WTC11 (cell line): Measurements from ENCODE around the gene ZNF586. TPM values are rescaled to one million over a fixed set of nuclear protein-coding genes. Genes with fewer than 3 reads are reported as not detected.
A peak's percentile ranks its signal among the peaks of the same experiment; 100 is the strongest.

Experiments used
- AFF4 ChIP-seq: sonication (generic); formaldehyde crosslinking; IDR thresholded peaks from 2 replicates; pipeline ENCODE4 v1.8.1; 2023; ENCODE audit warnings: mild to moderate bottlenecking, missing genetic modification reagents, borderline replicate concordance
- ATF1 ChIP-seq: sonication (generic); formaldehyde crosslinking; IDR thresholded peaks from 2 replicates; pipeline ENCODE4 v1.8.1; 2023; ENCODE audit warnings: mild to moderate bottlenecking, moderate library complexity, missing genetic modification reagents
- ATF2 ChIP-seq: sonication (generic); formaldehyde crosslinking; IDR thresholded peaks from 2 replicates; pipeline ENCODE4 v1.8.1; 2022; ENCODE audit warnings: low read depth, missing genetic modification reagents, borderline replicate concordance
- E2F4 ChIP-seq: sonication (generic); formaldehyde crosslinking; IDR thresholded peaks from 2 replicates; pipeline ENCODE4 v1.8.1; 2022; ENCODE audit warnings: low read depth, mild to moderate bottlenecking, moderate library complexity, missing genetic modification reagents, borderline replicate concordance
- E2F5 ChIP-seq: sonication (generic); formaldehyde crosslinking; IDR thresholded peaks from 2 replicates; pipeline ENCODE4 v1.8.1; 2022; ENCODE audit warnings: mild to moderate bottlenecking, moderate library complexity, missing genetic modification reagents
- ELF4 ChIP-seq: sonication (generic); formaldehyde crosslinking; IDR thresholded peaks from 2 replicates; pipeline ENCODE4 v1.8.1; 2022; ENCODE audit warnings: low read depth, mild to moderate bottlenecking, moderate library complexity, missing genetic modification reagents
- FOXJ3 ChIP-seq: sonication (generic); formaldehyde crosslinking; IDR thresholded peaks from 2 replicates; pipeline ENCODE4 v1.9.0; 2021; ENCODE audit warnings: missing genetic modification reagents, mild to moderate bottlenecking, borderline replicate concordance
- GRHL2 ChIP-seq: fragments of 250-450 bp; sonication (Bioruptor Pico); IDR thresholded peaks from 2 replicates; pipeline ENCODE4 v1.8.0; 2022; ENCODE audit warnings: mild to moderate bottlenecking, moderate library complexity; ENCODE audit not compliant: insufficient replicate concordance, severe bottlenecking
- GTF2I ChIP-seq: fragments of 250-450 bp; sonication (Bioruptor Pico); conservative IDR thresholded peaks from 2 replicates; pipeline ENCODE4 v1.4.0; 2021; ENCODE audit warnings: mild to moderate bottlenecking
- HMGXB4 ChIP-seq: sonication (generic); formaldehyde crosslinking; IDR thresholded peaks from 2 replicates; pipeline ENCODE4 v1.8.1; 2023; ENCODE audit warnings: mild to moderate bottlenecking, moderate library complexity, missing genetic modification reagents
- JAZF1 ChIP-seq: fragments of 250-450 bp; sonication (Bioruptor Pico); IDR thresholded peaks from 2 replicates; pipeline ENCODE4 v1.9.0; 2021; ENCODE audit warnings: moderate library complexity, mild to moderate bottlenecking, inconsistent platforms
- KAT7 ChIP-seq: sonication (generic); formaldehyde crosslinking; IDR thresholded peaks from 2 replicates; pipeline ENCODE4 v1.8.1; 2023; ENCODE audit warnings: missing genetic modification reagents, mild to moderate bottlenecking, borderline replicate concordance
- MLX ChIP-seq: sonication (generic); formaldehyde crosslinking; IDR thresholded peaks from 2 replicates; pipeline ENCODE4 v1.8.1; 2023; ENCODE audit warnings: mild to moderate bottlenecking, missing genetic modification reagents, moderate library complexity
- NFE2L1 ChIP-seq: sonication (generic); formaldehyde crosslinking; IDR thresholded peaks from 2 replicates; pipeline ENCODE4 v1.8.1; 2023; ENCODE audit warnings: missing genetic modification reagents
- NR2C2 ChIP-seq: sonication (generic); formaldehyde crosslinking; IDR thresholded peaks from 2 replicates; pipeline ENCODE4 v1.8.0; 2022; ENCODE audit warnings: mild to moderate bottlenecking, missing genetic modification reagents
- RORB ChIP-seq: fragments of 250-450 bp; sonication (Bioruptor Pico); IDR thresholded peaks from 2 replicates; pipeline ENCODE4 v1.9.0; 2021; ENCODE audit warnings: mild to moderate bottlenecking
- SMAD4 ChIP-seq: sonication (generic); formaldehyde crosslinking; IDR thresholded peaks from 2 replicates; pipeline ENCODE4 v1.8.0; 2022; ENCODE audit warnings: mild to moderate bottlenecking, missing genetic modification reagents
- SP1 ChIP-seq: sonication (generic); formaldehyde crosslinking; conservative IDR thresholded peaks from 2 replicates; pipeline ENCODE4 v1.8.1; 2022; ENCODE audit warnings: missing genetic modification reagents
- TEAD1 ChIP-seq: sonication (generic); formaldehyde crosslinking; IDR thresholded peaks from 2 replicates; pipeline ENCODE4 v1.8.0; 2022; ENCODE audit warnings: mild to moderate bottlenecking, missing genetic modification reagents
- TP53 ChIP-seq: sonication (generic); formaldehyde crosslinking; IDR thresholded peaks from 2 replicates; pipeline ENCODE4 v1.8.1; 2023; ENCODE audit warnings: mild to moderate bottlenecking, missing genetic modification reagents
- ZBTB21 ChIP-seq: sonication (generic); formaldehyde crosslinking; IDR thresholded peaks from 2 replicates; pipeline ENCODE4 v1.8.1; 2023; ENCODE audit warnings: mild to moderate bottlenecking, missing genetic modification reagents, borderline replicate concordance
- ZNF219 ChIP-seq: sonication (generic); formaldehyde crosslinking; IDR thresholded peaks from 2 replicates; pipeline ENCODE4 v1.8.0; 2023; ENCODE audit warnings: missing genetic modification reagents, mild to moderate bottlenecking, borderline replicate concordance
- ZNF423 ChIP-seq: fragments of 250-450 bp; sonication (Bioruptor Pico); IDR thresholded peaks from 2 replicates; pipeline ENCODE4 v2.1.2; 2022; ENCODE audit warnings: mild to moderate bottlenecking, moderate library complexity
- ZNF532 ChIP-seq: fragments of 250-450 bp; sonication (Bioruptor Pico); IDR thresholded peaks from 2 replicates; pipeline ENCODE4 v1.9.0; 2021; ENCODE audit warnings: mild to moderate bottlenecking, borderline replicate concordance
- total RNA-seq: library from RNA; stranded (reverse); gene quantifications from 3 replicates; pipeline ENCODE4 v1.2.3, GENCODE V29; 2021

ZNF586 gene
- total RNA-seq, 1 experiment from 2014 or later: 16.4 TPM

GRCh38 chr19:57769345-57770131, at the start of gene ZNF586 (continued):
- no peak for TF ChIP-seq ZNF423 (CRISPR knock-in tag)
- TF ChIP-seq ELF4 (CRISPR knock-in tag): no peak
- TF ChIP-seq TP53 (CRISPR knock-in tag): no peak
- no peak for TF ChIP-seq NR2C2 (CRISPR knock-in tag)
- peak; percentile 65 for TF ChIP-seq E2F5 (CRISPR knock-in tag)
- no peak for TF ChIP-seq ZNF219
- TF ChIP-seq GRHL2 (CRISPR knock-in tag): no peak
- peak; percentile 20; the same call in 1 of the 2 replicates for TF ChIP-seq HMGXB4 (CRISPR knock-in tag)
- TF ChIP-seq ZNF532 (CRISPR knock-in tag): no peak
- no peak for TF ChIP-seq FOXJ3 (CRISPR knock-in tag)
- TF ChIP-seq AFF4 (CRISPR knock-in tag): no peak; the same call in 1 of the 2 replicates
- TF ChIP-seq KAT7 (CRISPR knock-in tag): no peak
- 0 out of 2 replicates have a peak, but pooled peaks have one; percentile 23 for TF ChIP-seq TEAD1 (CRISPR knock-in tag)
- no peak for TF ChIP-seq NFE2L1 (CRISPR knock-in tag)
- no peak for TF ChIP-seq MLX (CRISPR knock-in tag)
- no peak for TF ChIP-seq ZBTB21
- TF ChIP-seq SMAD4 (CRISPR knock-in tag): no peak
- no peak for TF ChIP-seq ATF2
- TF ChIP-seq E2F4 (CRISPR knock-in tag): no peak
- TF ChIP-seq GTF2I (CRISPR knock-in tag): no peak
- TF ChIP-seq SP1: peak; percentile 78
- TF ChIP-seq ATF1 (CRISPR knock-in tag): no peak
- no peak for TF ChIP-seq JAZF1 (CRISPR knock-in tag)
- no peak for TF ChIP-seq RORB (CRISPR knock-in tag)
